ENCODE results near the gene BICRA.

- peak in 1 of 3 experiments; percentile 47 for TF ChIP-seq CTCF (IDR thresholded peaks at IDR 0.05)
- TF ChIP-seq POLR2A (IDR thresholded peaks at IDR 0.05) = peak; percentile 29
These were observed 136.3 kb downstream of the BICRA start, which contains the start of gene NOP53 for GRCh38 chr19:47745010-47745901.

Measured in testis (tissue), 2 donors.